ENCODE results near the gene SEC16A.

The SEC16A gene

DNA sequence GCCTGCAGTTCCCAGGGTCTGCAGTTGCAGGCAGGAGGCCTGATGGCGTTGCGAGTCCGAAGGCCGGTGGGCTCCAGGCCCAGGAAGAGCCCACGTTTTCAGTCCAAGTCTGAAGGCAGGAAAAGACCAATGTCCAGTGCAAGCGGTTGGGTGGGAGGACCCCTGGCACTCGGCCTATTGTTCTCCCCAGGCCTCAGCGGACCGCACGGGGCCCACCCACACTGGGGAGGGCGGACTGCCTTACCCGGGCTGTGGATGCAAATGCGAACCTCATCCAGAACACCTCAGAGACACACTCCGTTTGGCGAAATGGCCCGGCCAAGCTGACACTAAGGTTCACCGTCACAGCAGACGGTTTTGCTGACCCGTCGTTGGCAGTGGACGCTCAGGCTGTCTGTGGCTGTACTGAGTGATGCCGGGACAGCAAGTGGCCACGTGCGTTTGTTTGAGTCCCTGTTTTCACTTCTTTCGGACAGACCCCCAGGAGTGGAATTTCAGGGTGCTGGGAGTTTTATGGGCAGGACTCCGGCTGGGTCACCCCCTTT, 10.2 kb upstream of the SEC16A start:
- TF ChIP-seq GATA1 (IDR thresholded peaks at IDR 0.05; ENCODE audit: low read depth, low read length) (no peak), POLR2A (IDR thresholded peaks at IDR 0.05; ENCODE audit: low read length) (no peak)

DNA sequence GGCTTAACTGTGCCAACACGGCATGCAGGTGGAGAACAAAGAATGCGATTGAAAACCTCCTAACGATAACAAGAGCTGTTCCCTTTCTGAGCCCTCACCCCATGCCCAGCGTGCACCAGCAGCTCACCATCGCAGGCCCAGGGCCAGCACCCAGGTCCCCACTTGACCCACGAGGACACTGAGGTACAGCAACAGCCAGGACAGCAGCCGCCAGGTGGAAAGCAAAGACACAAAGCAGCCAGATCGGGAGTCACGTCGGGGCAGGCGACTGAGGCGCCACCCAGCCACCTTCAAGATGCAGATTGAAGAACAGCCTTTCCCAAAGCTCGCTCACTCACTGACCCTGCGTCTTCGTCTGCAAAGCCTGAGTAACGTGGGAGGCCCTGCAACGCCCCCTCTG, 6.9 kb upstream of the SEC16A start:
- TF ChIP-seq GATA1 (IDR thresholded peaks at IDR 0.05; ENCODE audit: low read depth, low read length) (no peak), POLR2A (IDR thresholded peaks at IDR 0.05; ENCODE audit: low read length) (no peak)
- DNase-seq, result no peak

More for the DNA sequence above, 10.2 kb upstream of the SEC16A start:
- DNase-seq, result no peak

DNA sequence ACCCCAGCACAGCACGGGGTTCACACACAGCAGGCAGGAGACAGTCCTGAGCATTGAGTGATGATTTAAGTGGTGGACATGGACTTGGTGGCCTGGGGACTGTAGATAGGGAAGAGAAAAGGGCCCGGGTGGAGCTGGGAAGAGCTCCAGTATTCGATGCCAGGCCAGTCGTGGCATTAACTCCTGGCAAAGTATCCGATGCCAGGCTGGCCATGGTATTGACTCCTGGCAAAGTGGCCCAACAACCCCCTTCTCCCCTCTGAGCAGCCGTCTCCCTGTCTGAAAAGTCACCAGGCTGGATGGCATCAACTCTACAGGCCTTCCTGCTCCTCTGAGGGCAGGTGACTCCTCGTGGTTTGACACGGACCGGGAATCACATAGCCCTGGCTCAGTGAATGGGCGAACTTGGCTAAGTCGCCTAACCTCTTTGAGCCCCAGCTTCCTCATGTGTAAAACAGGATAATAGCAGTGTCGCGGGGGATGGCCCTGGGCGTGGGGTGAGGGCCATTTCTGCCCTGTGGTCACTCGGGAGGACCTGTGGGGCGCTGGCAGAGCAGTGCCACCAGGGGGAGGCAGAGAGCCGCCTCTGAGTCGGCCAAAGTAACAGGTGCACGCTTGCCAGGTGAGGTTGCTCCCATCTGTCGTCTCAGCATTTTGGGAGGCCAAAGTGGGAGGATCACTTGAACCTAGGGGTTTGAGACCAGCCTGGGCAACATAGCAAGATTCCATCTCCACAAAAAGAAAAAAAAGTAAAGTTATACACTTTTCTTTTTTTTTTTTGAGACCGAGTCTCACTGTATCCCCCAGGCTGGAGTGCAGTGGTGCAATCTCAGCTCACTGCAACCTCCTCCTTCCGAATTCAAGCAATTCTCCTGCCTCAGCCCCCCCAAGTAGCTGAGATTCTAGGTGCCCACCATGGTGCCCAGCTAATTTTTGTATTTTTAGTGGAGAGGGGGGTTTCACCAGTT, 5.7 kb upstream of the SEC16A start:
- TF ChIP-seq POLR2A (IDR thresholded peaks at IDR 0.05; ENCODE audit: low read length) (no peak), GATA1 (IDR thresholded peaks at IDR 0.05; ENCODE audit: low read depth, low read length) (no peak)
- DNase-seq, result peak; percentile 39 to 75

DNA sequence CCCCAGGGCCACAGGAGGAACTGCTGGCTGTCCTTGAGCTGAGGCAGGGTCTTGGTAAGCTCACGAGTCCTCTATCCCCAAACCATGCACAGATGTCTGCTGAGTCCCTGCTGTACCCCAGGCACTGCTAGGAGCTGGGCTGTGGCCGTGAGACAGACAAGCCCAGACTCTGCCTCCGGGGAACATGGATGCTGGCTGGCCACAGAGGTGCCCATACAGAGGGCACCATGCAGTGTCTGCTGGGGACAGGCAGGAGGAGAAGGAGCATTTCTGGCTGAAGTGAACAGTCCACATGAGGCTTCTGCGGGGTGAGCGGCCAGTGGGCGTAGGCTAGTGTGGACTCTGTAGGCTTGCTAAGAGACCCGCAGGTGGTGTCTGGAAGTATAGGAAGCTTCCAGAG, 4.8 kb upstream of the SEC16A start:
- DNase-seq, result no peak

DNA sequence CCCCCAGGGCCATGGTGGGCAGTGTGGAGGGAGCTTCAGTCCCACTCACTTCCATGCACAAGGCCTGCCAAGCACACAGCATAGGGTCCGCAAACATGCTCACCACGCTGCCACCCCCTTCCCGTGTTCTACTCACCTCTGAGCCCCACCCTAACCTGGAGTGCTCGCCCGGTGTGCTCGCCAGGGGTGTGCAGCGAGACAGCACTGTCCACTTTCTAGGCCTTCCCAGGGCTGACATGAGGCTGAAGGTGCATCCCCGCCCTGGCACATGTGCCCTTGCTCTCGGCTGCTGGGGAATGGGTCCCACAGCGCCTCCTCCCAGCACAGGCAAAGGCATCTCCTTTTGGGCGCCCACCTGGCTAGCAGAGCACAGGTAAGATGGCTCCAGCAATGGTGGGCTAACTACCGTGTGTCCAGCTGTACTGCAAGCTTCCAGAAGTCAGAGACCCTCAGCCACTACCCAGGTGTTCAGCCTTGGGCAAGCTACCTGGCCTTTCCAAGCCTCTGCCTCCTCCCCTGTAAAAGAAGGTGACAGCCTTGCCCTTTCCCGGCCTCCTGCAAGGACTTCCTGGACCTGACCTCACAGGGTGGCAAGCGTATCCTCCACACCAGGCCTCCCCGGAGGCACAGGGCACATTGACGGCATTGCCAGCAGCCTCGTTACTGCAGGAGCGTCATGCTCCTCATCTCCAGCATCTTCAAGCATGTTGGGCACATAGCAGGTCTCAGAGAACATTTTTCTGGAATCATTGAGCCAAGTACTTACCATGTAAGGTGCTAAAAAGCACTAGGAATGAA, 4.2 kb upstream of the SEC16A start:
- no peak for TF ChIP-seq POLR2A (IDR thresholded peaks at IDR 0.05; ENCODE audit: low read length)
- no peak for TF ChIP-seq GATA1 (IDR thresholded peaks at IDR 0.05; ENCODE audit: low read depth, low read length)
- DNase-seq, result no peak

More for the DNA sequence above, 4.8 kb upstream of the SEC16A start:
- TF ChIP-seq POLR2A (IDR thresholded peaks at IDR 0.05; ENCODE audit: low read length) (no peak), GATA1 (IDR thresholded peaks at IDR 0.05; ENCODE audit: low read depth, low read length) (no peak)

DNA sequence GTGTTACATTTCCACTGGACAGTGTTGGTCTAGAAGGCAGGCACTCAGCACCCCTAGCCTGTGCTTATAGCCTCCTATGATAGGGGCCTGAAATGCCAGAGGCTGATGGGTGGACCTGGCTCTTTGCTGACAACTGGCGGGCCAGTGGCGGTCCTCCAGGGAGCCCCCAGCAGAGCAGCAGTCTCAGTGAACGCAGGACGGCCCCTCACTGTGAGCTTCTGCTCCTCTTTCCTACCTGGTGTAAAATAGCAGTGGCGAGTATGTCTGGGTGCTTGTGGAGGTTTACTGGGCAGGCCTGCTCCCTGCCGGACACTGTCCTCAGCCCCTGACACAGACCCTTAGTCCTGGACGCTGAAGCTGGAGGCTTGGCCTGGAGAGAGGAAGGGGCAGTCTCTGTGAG, 3.3 kb upstream of the SEC16A start:
- no peak for DNase-seq
- TF ChIP-seq POLR2A (IDR thresholded peaks at IDR 0.05; ENCODE audit: low read length) (no peak), GATA1 (IDR thresholded peaks at IDR 0.05; ENCODE audit: low read depth, low read length) (no peak)

DNA sequence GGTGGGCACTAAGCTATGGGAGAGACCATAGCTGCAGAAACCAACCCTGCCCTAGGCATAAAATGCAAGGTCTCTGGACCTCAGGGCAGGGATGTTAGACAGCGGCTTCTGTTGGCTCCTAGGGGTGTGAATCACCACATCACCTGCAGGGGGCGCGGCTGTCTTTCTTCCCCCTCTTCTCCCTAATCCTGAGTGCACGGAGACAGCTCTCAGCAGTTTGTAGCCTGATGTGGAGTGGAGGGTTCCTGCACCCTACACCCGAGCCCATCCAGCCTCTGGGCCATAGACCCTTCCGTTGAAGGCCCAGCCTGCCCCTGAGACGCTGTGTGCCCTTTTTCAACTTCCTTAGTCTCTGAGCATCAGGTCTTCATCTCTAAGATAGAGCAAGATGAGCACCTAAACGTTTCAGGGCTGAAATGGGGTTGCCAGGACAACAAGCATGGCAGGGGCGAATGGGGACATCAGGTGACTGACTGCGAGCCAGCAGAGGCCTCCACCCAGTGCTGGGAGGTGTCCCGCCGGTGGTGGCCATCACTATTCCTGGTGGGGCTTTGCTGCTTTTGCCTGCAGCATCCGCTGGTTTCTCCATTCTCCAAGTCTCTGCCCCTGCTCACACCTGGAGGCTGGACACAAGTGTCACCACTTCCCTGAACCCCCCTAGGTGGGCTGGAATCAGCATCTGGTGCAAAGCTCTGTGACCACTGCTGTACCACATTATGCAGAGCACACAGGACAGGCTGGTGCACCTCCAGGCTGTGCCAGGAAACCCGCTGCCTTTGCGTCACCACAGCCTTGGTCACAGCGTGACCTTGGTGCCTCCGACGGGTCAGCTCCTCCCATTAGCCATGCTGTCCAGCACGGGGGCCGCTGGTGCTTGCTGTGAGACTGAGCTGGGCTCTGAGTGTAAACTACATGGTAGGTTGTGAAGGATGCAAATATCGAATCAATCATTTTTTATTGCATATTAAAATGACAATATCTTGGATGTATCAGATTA, 2.5 kb upstream of the SEC16A start:
- peak; percentile 80 to 89 for DNase-seq
- TF ChIP-seq POLR2A (IDR thresholded peaks at IDR 0.05; ENCODE audit: low read length) (no peak), GATA1 (IDR thresholded peaks at IDR 0.05; ENCODE audit: low read depth, low read length) (no peak)

DNA sequence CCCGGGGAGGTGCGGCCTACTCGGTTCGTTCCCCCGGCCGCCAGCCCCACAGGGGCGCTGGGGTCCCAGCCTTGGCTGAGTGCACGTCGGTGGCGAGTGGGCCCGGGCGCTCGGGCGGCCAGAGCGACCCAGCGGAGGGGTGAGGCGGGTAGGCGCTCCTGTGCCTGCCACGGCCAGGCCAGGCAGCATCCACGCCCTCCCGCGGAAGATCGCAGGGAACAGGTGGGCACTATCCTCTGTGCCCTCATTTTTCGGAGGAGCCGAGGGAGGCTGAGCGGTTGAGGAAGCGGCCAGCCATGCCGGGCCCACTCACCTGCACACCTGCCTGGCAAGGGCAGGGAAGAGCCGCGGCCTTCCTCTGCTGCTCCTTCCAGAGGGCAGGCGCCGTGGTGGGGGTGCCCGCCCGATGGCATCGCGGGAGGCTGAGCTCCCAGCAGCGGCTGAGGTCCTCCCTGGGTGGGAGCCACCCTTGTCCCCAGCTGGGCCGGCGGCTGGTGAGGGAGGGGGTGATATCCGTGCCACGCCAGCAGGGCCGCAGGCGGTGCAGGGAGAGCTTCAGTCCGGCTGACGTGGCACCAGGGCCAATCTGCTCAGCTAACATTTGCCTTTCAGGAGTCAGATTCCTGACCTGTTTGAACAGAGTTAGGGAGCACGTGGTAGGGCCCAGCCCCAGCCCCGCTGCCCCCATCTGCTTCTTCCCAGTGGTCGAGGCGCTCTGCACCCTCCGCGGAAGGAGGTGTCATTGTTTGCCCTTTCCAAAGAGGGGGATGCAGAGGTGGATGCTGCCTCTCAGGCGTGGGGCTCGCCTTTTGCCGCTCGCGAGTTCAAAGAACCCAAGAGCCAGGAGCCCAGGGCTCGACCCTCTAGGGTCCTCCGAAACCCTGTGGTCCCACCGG, 1.6 kb upstream of the SEC16A start:
- DNase-seq, result peak in 1 of 2 experiments; percentile 40
- TF ChIP-seq POLR2A (IDR thresholded peaks at IDR 0.05; ENCODE audit: low read length) (no peak), GATA1 (IDR thresholded peaks at IDR 0.05; ENCODE audit: low read depth, low read length) (no peak)

DNA sequence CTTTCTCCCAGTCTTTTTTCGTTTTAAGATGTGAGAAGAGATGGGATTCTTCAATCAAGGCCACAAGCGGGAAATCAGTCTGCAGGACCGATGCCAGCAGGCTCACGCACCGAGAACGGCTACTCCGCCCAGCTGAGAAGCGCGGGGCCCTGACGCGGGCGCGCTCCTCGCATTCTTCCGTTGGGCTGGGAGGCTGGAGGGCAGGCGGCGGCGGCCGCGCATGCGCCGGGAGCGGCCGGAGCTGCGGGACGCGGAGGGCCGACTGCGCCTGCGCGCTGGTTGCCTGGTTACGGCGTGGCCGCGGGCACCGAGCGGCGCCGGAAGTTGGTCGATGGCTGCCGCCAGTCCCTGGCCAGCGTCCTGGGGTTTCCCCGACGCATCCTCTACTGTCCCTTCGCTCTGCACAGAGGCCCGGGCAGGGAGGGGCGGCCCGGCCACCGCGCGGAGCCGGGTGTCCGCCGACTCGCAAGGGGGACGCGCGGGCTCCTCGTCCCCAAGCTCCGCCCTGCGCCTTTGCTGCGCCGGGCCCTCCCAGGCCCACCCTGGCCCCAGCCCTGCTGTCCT, 831 bp upstream of the SEC16A start:
- peak; percentile 93 to 97 for DNase-seq
- TF ChIP-seq GATA1 (IDR thresholded peaks at IDR 0.05; ENCODE audit: low read depth, low read length), result no peak
- TF ChIP-seq POLR2A (IDR thresholded peaks at IDR 0.05; ENCODE audit: low read length), result peak; percentile 74

DNA sequence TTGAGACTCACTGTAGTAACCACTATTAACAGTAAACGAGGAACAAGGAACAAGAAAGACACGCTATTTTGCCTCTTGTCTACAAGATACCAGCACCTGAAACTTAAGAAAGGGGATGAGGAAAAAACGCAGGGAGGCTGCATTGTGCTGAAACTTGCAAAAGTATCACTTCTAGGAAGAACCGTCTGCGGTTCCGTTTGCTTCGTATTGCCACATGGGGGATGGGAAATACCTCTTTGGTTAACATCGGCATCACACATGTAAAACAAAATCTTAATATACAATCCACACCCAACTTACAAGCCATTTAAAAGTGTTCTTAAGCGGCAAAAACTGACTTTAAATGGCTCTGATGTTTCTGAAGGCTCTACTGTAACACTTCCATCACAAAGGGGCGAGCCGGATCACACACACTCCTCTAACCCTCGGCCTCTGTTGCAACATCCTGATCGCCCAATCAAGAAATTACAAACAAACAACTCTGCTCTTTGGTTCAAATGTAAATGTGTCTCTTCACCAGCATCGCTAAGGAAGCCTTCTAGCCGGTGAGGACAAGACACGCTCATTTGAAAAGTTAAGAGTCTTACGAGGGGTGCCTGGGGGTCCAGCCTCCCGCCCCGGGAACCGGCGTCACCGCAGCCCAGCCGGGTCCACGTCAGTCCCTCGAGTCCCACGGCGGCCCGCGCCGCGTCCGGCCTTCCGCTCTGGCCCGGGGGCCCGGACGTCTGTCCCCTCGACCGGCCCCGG, 621 bp downstream of the SEC16A start:
- DNase-seq, result peak; percentile 62 to 78
- TF ChIP-seq GATA1 (IDR thresholded peaks at IDR 0.05; ENCODE audit: low read depth, low read length) (no peak), POLR2A (IDR thresholded peaks at IDR 0.05; ENCODE audit: low read length) (no peak)

DNA sequence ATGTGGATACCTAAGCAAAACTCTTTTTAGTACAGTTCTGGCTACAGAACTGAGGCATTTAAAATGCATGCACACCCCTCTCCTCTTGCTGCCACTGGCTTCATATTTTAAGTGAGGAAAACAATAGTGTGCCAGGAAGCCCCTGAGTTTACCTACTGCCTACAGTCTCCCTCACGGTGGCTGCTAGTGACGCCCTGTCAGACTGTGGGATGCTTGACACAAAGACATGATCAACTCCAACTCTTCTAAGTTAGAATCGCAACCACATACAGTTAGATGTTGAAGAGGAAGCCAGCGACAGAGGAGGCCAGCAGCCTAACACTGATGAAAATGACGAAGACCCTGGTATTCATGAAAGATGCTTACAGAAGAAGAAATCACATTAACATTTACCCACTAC, 1.3 kb downstream of the SEC16A start:
- peak in 1 of 2 experiments; percentile 39 for DNase-seq

More for the DNA sequence above, 1.3 kb downstream of the SEC16A start:
- TF ChIP-seq POLR2A (IDR thresholded peaks at IDR 0.05; ENCODE audit: low read length) (no peak), GATA1 (IDR thresholded peaks at IDR 0.05; ENCODE audit: low read depth, low read length) (no peak)
